GM18951 (cell line): ENCODE data around the gene VPS37B.
"Not testable (repeated sequence)": the region's sequence is repeated elsewhere in the genome, so short reads cannot be mapped to it uniquely, and the experiment has no call there.

Experiments used
- POLR2A ChIP-seq: IDR thresholded peaks from 4 replicates; pipeline ENCODE4 v1.6.1; 2011; ENCODE audit warnings: mild to moderate bottlenecking; ENCODE audit not compliant: insufficient read length, insufficient read depth; ENCODE audit errors: extremely low read depth
- in situ Hi-C: fragments of 300-500 bp; cut with MboI; formaldehyde crosslinking; loops from one replicate; pipeline ENCODE4 v1.12.0; 2022; ENCODE audit warnings: low sequenced_read_pairs, mixed read lengths, inconsistent platforms; ENCODE audit not compliant: unreplicated experiment

VPS37B gene

GRCh38 chr12:122895320-122895703 lies 612 bp downstream of the VPS37B start:
- in situ Hi-C loops = no loop called here
- no peak for TF ChIP-seq POLR2A

- in situ Hi-C loops = no loop called here
- TF ChIP-seq POLR2A = no peak
Observed at GRCh38 chr12:122894193-122895121, 1.5 kb downstream of the VPS37B start.

GRCh38 chr12:122893208-122894153 lies 2.4 kb downstream of the VPS37B start:
- in situ Hi-C loops = no loop called here
- no peak for TF ChIP-seq POLR2A

- in situ Hi-C loops = not testable (repeated sequence)
Observed at GRCh38 chr12:122892724-122893123, 3.2 kb downstream of the VPS37B start.

GRCh38 chr12:122891661-122892525 lies 4.0 kb downstream of the VPS37B start:
- no peak for TF ChIP-seq POLR2A
- in situ Hi-C loops = no loop called here

GRCh38 chr12:122889761-122890520 lies 6.0 kb downstream of the VPS37B start:
- in situ Hi-C loops = loop anchor here (10.0 kb wide), 1 partner anchor 55 kb away; no protein-coding TSS in a partner anchor
- TF ChIP-seq POLR2A = no peak

GRCh38 chr12:122888232-122888752 lies 7.6 kb downstream of the VPS37B start:
- in situ Hi-C loops = loop anchor here (10.0 kb wide), 1 partner anchor 57 kb away; no protein-coding TSS in a partner anchor
- TF ChIP-seq POLR2A = no peak

- in situ Hi-C loops = loop anchor here (10.0 kb wide), 1 partner anchor 57 kb away; no protein-coding TSS in a partner anchor
- TF ChIP-seq POLR2A = no peak
Observed at GRCh38 chr12:122887819-122888212, 8.1 kb downstream of the VPS37B start.

- TF ChIP-seq POLR2A = no peak
- in situ Hi-C loops = loop anchor here (10.0 kb wide), 1 partner anchor 58 kb away; no protein-coding TSS in a partner anchor
Observed at GRCh38 chr12:122886851-122887818, 8.8 kb downstream of the VPS37B start.

GRCh38 chr12:122886161-122886560 lies 9.8 kb downstream of the VPS37B start:
- in situ Hi-C loops = loop anchor here (10.0 kb wide), 1 partner anchor 59 kb away; no protein-coding TSS in a partner anchor
- TF ChIP-seq POLR2A = no peak
